ENCODE results near the gene RFXAP. TPM values are rescaled to one million over a fixed set of nuclear protein-coding genes. Genes with fewer than 3 reads are reported as not detected.

The RFXAP gene
- total and polyA plus RNA-seq, 2 donors (not counting 1 experiment from before 2014, with no cell fraction given) = 1.8 to 4.6 TPM

GRCh38 chr13:36787181-36787580, 31.8 kb upstream of the RFXAP start:
- no peak for DNase-seq (ENCODE audit: low read depth in 2 of 2)
- Histone ChIP-seq H3K4me1 (ENCODE audit: control insufficient read depth, extremely low read depth, insufficient read depth, low read length) (no peaks in the 10 kb centered on the region), H3K9ac (ENCODE audit: insufficient read depth, low read length) (no peak overlapping the region), H3K27ac (ENCODE audit: insufficient read depth, low read length) (no peak overlapping the region), H3K4me3 (replicated peaks in 1 of 4; ENCODE audit: control extremely low read depth in 1 of 4, insufficient read depth in 1 of 4, low read depth in 3 of 4, low read length in 4 of 4) (no peak overlapping the region), H3K27me3 (ENCODE audit: control insufficient read depth, insufficient read depth, low read length) (no peaks in the 10 kb centered on the region), H3K36me3 (ENCODE audit: control insufficient read depth, insufficient read depth, low read length) (no peaks in the 10 kb centered on the region), H3K9me3 (ENCODE audit: control insufficient read depth, insufficient read depth, low read depth, low read length) (no peaks in the 10 kb centered on the region), H3K4me2 (ENCODE audit: extremely low read depth, insufficient read depth, low read length) (no peak overlapping the region), H4K20me1 (ENCODE audit: control insufficient read depth, extremely low read depth, insufficient read depth, low read length) (no peaks in the 10 kb centered on the region), H3K79me2 (ENCODE audit: control insufficient read depth, insufficient read depth, low read length) (no peaks in the 10 kb centered on the region), H2AFZ (ENCODE audit: low read length) (no peak overlapping the region)
- no peak for TF ChIP-seq EZH2 (IDR thresholded peaks at IDR 0.05; ENCODE audit: low read length, missing control alignments)
- no peak for TF ChIP-seq CTCF (conservative IDR thresholded peaks at IDR 0.05 in 1 of 2, IDR thresholded peaks at IDR 0.05 in 1 of 2; ENCODE audit: low read depth in 1 of 2, low read length in 2 of 2)

GRCh38 chr13:36788276-36788675, 30.7 kb upstream of the RFXAP start:
- H4K20me1 ChIP-seq (ENCODE audit: control insufficient read depth, extremely low read depth, insufficient read depth, low read length) = no peaks in the 10 kb centered on the region
- H3K36me3 ChIP-seq (ENCODE audit: control insufficient read depth, insufficient read depth, low read length) = no peaks in the 10 kb centered on the region
- no peak overlapping the region for H3K4me2 ChIP-seq (ENCODE audit: extremely low read depth, insufficient read depth, low read length)
- no peak overlapping the region for H2AFZ ChIP-seq (ENCODE audit: low read length)
- H3K9ac ChIP-seq (ENCODE audit: insufficient read depth, low read length) = no peak overlapping the region
- no peaks in the 10 kb centered on the region for H3K4me1 ChIP-seq (ENCODE audit: control insufficient read depth, extremely low read depth, insufficient read depth, low read length)
- DNase-seq (ENCODE audit: low read depth in 2 of 2) = peak; percentile 32 to 82
- no peak overlapping the region for H3K27ac ChIP-seq (ENCODE audit: insufficient read depth, low read length)
- H3K9me3 ChIP-seq (ENCODE audit: control insufficient read depth, insufficient read depth, low read depth, low read length) = no peaks in the 10 kb centered on the region
- H3K27me3 ChIP-seq (ENCODE audit: control insufficient read depth, insufficient read depth, low read length) = no peaks in the 10 kb centered on the region
- no peak overlapping the region for H3K4me3 ChIP-seq (replicated peaks in 1 of 4; ENCODE audit: control extremely low read depth in 1 of 4, insufficient read depth in 1 of 4, low read depth in 3 of 4, low read length in 4 of 4)
- H3K79me2 ChIP-seq (ENCODE audit: control insufficient read depth, insufficient read depth, low read length) = no peaks in the 10 kb centered on the region
- no peak for TF ChIP-seq CTCF (conservative IDR thresholded peaks at IDR 0.05 in 1 of 2, IDR thresholded peaks at IDR 0.05 in 1 of 2; ENCODE audit: low read depth in 1 of 2, low read length in 2 of 2)
- no peak for TF ChIP-seq EZH2 (IDR thresholded peaks at IDR 0.05; ENCODE audit: low read length, missing control alignments)

- no peaks in the 10 kb centered on the region for H3K9me3 ChIP-seq (ENCODE audit: control insufficient read depth, insufficient read depth, low read depth, low read length)
- no peak overlapping the region for H2AFZ ChIP-seq (ENCODE audit: low read length)
- no peak overlapping the region for H3K27ac ChIP-seq (ENCODE audit: insufficient read depth, low read length)
- H4K20me1 ChIP-seq (ENCODE audit: control insufficient read depth, extremely low read depth, insufficient read depth, low read length) = no peaks in the 10 kb centered on the region
- no peaks in the 10 kb centered on the region for H3K27me3 ChIP-seq (ENCODE audit: control insufficient read depth, insufficient read depth, low read length)
- TF ChIP-seq EZH2 (IDR thresholded peaks at IDR 0.05; ENCODE audit: low read length, missing control alignments) = no peak
- TF ChIP-seq CTCF (conservative IDR thresholded peaks at IDR 0.05 in 1 of 2, IDR thresholded peaks at IDR 0.05 in 1 of 2; ENCODE audit: low read depth in 1 of 2, low read length in 2 of 2) = no peak
- no peak overlapping the region for H3K4me2 ChIP-seq (ENCODE audit: extremely low read depth, insufficient read depth, low read length)
- no peak overlapping the region for H3K4me3 ChIP-seq (replicated peaks in 1 of 4; ENCODE audit: control extremely low read depth in 1 of 4, insufficient read depth in 1 of 4, low read depth in 3 of 4, low read length in 4 of 4)
- no peak overlapping the region for H3K9ac ChIP-seq (ENCODE audit: insufficient read depth, low read length)
- no peaks in the 10 kb centered on the region for H3K4me1 ChIP-seq (ENCODE audit: control insufficient read depth, extremely low read depth, insufficient read depth, low read length)
- H3K36me3 ChIP-seq (ENCODE audit: control insufficient read depth, insufficient read depth, low read length) = no peaks in the 10 kb centered on the region
- DNase-seq (ENCODE audit: low read depth in 2 of 2) = peak; percentile 24 to 26
- no peaks in the 10 kb centered on the region for H3K79me2 ChIP-seq (ENCODE audit: control insufficient read depth, insufficient read depth, low read length)
Measured at GRCh38 chr13:36789061-36789460, 30.0 kb upstream of the RFXAP start.
